ENCODE measurements around the gene PLRG1. TPM values are rescaled to one million over a fixed set of nuclear protein-coding genes. Genes with fewer than 3 reads are reported as not detected.

Gene PLRG1
- total RNA-seq, 1 donor from 2014 or later: 55.7 TPM

DNA sequence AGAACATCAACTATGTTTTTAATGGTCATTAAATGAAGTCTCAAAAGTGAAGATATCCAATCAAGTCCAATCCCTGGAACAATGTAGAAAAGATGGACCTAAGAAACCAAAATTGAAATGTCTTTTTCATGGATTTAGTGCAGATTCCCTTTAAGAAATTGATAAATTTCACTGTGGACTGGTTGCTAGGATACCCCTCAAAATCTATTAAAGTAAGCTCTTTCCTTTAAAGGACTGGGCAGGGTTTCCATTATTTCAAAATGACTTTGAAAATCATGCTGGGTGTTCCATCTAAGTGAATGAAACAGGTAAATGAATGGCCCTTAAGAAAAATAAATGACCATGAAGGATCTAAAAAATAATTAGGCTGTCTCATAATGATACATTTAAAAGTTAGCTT is 28.6 kb downstream of the PLRG1 start:
- no peak for DNase-seq (ENCODE audit: low read depth)

DNA sequence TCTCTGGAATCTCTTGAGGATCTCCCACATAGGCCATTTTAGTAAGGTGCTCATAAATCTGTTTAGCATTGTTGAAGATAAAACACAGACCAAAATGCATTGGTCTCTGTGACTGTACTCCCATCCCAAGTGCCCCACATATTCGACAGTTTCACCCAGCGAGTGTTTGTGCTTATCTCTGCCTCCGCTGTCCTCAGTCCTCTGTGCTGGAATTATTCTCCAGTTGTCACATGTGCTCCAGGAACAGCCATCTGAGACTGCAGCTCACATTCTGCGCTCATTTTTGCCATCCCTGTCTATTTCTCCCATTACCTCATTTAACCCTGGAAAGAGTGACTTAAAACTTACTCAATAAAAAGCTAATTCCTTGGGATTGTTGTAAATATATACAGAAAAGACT is 31.0 kb downstream of the PLRG1 start:
- no peak for DNase-seq (ENCODE audit: low read depth)

DNA sequence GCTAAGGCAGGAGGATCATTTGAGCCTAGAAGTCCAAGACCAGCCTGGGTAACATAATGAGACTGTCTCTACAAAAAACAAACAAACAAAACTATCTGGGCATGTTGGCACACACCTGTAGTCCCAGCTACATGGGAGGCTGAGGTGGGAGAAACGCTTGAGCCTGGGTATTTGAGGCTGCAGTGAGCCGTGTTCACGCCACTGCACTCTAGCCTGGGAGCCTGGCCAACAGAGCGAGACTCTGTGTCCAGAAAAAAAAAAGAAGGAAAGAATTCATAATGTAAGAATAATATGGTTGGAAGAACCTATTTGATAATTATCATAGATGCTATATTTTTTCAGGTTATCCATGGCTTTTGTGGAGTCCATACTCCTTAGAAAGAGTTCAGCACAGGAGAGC is 32.6 kb downstream of the PLRG1 start:
- DNase-seq (ENCODE audit: low read depth): no peak

DNA sequence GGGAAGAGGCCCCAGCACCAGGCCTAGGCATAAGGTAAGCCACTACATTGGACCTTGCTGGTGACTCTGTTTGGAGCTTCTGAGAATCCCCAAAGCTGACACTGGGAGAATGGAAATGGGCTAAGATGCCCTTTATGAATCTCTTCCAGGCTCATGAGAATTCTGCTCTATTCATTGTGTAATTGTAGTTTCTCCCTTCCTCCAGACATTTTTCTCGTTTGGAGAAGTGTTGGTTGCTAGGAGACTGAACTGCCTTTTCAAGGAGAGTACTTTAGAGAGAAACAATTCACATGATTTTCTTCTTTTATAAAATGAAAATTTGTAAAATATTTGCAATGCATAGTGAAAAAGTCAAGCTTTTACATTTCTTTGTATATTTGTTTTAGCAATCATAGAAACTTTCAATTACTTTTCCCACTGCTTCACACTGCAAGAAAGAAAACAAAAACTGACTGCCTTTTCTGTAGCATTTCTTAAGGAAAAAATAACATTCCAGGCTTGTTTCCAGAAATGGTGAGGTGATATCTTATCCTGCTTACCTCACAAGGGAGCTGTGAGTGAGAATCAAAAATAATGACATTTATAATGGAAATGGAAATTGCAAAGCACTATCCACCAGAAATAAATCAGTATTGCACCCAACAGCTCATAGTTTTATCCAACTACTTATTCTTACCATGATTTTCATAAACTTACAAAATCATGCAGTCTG is 33.7 kb downstream of the PLRG1 start:
- no peak for DNase-seq (ENCODE audit: low read depth)

GRCh38 chr4:154511981-154512380 is 38.2 kb downstream of the PLRG1 start:
- DNase-seq (ENCODE audit: low read depth): no peak

DNA sequence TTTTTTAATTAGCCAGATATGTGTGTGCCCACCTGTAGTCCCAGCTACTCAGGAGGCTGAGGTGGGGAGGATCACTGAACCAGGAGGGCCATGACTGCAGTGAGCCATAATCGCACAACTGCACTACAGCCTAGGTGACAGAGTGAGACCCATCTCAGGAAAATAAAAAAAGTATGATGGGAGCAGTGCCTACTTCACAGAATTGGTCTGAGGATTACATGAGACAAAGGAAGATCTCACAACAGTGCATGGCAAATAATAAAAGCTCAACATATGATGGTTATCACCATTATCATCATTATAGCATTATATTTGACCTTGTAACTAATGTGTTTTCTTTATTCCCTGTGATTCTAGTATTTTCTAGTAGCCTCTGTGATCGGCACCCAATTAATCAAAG is 38.7 kb downstream of the PLRG1 start:
- DNase-seq (ENCODE audit: low read depth): no peak

GRCh38 chr4:154507156-154507555 is 43.0 kb downstream of the PLRG1 start:
- DNase-seq (ENCODE audit: low read depth): no peak

GRCh38 chr4:154506253-154506652 is 43.9 kb downstream of the PLRG1 start:
- peak; percentile 49 for DNase-seq (ENCODE audit: low read depth)

DNA sequence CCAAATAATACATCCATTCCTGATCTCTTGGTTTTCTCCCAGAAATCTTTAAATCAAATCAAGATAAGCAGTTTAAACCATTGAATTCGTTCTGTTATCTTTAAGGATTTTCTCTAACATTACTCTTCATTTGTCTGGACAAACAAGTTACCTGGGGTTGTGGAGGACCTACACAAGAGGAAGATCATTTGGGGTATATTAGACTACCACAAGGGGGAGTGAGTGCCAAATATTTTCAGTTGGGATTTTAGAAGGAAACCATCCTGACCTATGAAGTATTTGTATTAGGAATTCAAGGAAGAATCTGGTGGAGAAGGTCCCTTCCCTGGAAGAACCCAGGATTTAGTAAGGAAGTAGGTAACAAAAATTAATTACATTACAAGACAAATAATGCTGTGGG is 46.6 kb downstream of the PLRG1 start:
- DNase-seq (ENCODE audit: low read depth): peak; percentile 37

GRCh38 chr4:154502111-154502510 is 48.1 kb downstream of the PLRG1 start:
- no peak for DNase-seq (ENCODE audit: low read depth)

DNA sequence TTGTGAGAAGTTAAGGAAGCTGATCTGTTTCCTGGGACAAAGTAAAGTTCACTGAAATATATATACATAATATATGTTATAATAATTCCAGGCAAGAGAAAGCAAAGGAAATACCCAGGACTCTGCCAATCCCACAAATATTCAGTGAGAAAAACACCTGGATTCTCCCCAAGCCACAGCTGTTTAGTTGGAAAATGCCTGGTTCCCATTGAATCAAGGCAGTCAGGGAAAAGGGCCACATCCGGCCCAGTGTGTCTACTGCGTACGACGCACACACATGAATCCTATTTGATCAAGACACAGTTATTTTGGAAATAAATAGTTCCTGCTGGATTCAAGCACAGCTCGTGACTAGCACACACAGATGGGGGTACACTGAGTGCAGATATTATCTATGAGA is 52.3 kb downstream of the PLRG1 start:
- no peak for DNase-seq (ENCODE audit: low read depth)

GRCh38 chr4:154495867-154496266 is 54.3 kb downstream of the PLRG1 start:
- DNase-seq (ENCODE audit: low read depth): no peak

DNA sequence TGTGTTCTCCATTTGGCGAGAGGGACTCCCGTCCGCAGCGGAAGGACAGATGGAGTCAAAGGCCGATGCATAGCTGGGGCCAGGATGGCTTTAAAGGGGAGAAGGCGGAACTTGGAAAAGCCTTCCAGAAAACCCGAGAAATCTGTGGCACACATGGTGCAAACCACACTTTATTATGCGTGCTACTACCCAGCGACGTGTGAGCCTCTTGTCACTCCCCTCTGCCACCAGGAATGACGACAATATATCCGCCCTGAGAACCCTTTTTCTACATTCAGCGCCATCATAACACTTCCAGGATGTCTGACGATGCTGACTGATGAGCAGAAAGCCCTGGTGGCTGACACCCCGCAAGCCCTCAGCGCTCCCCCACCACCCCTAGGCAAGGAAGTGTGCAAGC is 57.9 kb downstream of the PLRG1 start:
- DNase-seq (ENCODE audit: low read depth): no peak

- DNase-seq (ENCODE audit: low read depth): no peak
Observed at GRCh38 chr4:154491341-154492271, 58.6 kb downstream of the PLRG1 start, which contains the start of gene DCHS2. DCHS2 (minus strand) TSS chr4:154491799; CDS start chr4:154491355, 444 bp downstream.

DNA sequence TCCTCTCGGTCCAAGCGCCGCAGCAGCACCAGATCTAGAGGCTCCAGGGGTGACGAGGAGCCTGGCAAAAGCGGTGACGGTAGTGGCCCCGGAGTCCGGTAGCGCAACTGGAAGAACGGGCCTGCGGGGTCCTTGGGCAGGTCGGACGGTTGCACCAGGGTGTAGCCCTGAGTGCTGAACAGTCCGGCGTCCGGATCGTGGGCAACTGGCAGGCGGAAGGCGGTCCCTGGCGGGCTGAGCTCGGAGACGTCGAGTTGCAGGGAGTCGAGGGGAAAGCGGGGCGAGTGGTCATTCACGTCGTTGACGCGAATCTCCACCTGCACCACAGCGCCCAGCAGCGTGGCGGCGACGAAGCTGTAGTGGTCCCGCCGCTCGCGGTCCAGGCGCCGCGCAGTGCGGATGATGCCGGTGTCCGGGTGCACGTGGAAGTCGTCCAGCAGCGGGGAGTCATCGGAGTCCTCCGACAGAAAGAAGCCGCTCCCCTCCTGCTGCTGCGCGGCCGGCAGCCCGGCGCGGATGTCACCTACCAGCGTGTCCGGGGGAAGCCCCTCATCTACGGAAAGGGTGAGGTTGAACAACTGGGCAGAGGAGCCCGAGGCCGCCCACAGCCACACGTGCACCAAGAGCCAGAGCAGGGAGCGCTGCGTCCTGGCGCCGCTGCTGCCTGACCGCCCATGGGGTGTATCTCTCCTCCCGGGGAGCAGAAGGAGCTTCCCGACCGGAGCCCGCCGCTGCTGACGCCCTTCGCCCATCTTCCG is 59.4 kb downstream of the PLRG1 start:
- DNase-seq (ENCODE audit: low read depth): no peak

- no peak for DNase-seq (ENCODE audit: low read depth)
Observed at GRCh38 chr4:154490234-154490582, 60.0 kb downstream of the PLRG1 start.

DNA sequence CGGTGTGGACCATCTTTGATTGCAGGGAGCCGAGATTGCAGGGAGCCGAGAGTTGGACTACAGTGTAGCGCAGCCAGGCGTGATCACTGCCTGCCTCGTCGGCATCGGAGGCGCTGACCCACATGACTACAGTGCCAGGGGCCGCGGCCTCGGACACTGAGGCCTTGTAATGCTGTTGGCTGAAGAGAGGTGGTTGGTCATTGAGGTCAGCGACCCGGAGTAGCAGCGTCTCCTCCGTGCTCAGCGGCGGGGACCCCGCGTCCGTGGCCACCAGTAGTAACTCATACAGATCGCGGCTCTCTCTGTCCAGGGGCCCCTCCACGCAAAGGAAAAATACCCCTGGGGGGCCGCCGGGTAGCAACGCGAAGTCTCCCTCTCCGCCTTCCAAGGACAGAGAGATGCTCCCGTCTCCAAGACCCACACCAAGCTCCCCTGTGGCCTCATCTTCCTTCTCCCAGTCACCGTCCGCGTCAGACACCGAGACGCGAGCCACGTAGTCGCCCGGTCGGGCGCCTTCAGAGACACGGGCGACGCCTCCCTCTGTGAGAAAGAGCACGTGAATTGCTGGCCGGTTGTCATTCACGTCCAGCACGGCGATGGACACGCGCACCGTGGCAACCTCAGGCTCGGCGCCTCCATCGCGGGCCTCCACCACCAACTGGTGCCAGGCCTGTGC is 60.5 kb downstream of the PLRG1 start:
- no peak for DNase-seq (ENCODE audit: low read depth)

DNA sequence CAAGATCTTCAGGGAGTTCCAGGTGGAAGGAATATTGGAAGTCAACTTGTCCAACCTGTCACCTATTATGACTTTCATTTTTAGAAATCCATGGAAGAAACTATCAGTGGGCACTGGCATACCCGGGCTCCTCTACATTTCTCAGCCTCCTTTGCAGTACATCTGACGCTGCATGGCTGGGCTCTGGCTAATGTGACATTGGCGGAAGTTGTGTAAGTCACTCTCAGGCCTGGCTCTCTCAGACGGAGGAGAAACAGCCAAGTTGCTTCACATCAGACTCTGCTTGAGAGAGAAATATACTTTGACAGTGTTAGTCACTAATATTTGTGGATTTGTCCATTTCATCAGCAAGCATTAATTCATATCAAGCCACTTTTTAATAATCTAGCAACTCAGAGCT is 63.1 kb downstream of the PLRG1 start:
- no peak for DNase-seq (ENCODE audit: low read depth)

DNA sequence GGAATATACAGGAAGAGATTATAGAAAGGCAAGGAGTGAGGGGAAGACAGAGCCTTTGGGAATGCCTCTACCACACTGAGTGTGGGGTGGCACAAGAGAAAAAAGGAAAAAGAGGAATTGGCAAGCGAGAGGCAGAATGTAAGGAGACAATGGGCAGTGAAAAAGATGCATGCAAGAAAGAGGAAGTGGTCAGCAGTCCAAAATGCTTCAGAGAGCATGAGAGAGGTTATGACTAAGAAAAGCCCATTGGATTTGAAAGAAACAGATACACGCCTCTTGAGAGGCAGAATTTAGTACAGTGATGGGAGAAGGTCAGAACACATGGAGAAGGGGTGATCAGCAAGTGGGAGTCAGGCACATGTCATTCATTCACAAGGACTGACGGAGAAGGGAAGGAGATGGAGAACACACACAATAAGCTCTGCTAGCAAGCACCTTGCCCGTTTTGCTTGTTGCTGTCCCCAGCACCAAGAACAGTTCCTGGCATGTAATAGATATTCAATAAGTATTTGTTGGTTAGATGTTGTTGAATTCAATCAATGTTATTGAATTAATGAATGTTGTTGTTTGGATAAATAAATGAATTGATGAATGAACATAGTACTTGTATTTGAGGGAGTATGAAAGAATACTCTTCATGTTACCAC is 65.0 kb downstream of the PLRG1 start:
- no peak for DNase-seq (ENCODE audit: low read depth)
